GM23338 (cell line): ENCODE results near the gene GLP1R. TPM values are rescaled to one million over a fixed set of nuclear protein-coding genes. Genes with fewer than 3 reads are reported as not detected.

Experiments used
- ATAC-seq: fragments of 200-7000 bp; cut with Tn5 transposase; 3 replicates; pipeline ENCODE4 v1.9.1; 2020
- DNase-seq: peaks from one replicate; pipeline ENCODE4 v3.0.0-alpha.2; 2015; ENCODE audit warnings: low spot score
- H2AFZ ChIP-seq: fragments of 200-600 bp; sonication (generic); 2 replicates; pipeline ENCODE4 v1.8.0; 2016; ENCODE audit warnings: antibody characterized with exemption, mild to moderate bottlenecking, moderate library complexity
- H3F3A ChIP-seq: fragments of 200-600 bp; sonication (generic); replicated peaks from 2 replicates; pipeline ENCODE4 v1.8.0; 2017; ENCODE audit warnings: antibody characterized with exemption, mixed run types, low read depth
- H3K27ac ChIP-seq: fragments of 200-600 bp; sonication (generic); 2 replicates; pipeline ENCODE4 v1.6.1; 2016; ENCODE audit warnings: low read depth
- H3K27me3 ChIP-seq: fragments of 200-600 bp; sonication (generic); 2 replicates; pipeline ENCODE4 v1.8.0; 2016; ENCODE audit warnings: mild to moderate bottlenecking, mixed run types, moderate library complexity; ENCODE audit not compliant: insufficient read depth
- H3K36me3 ChIP-seq: fragments of 200-600 bp; sonication (generic); 2 replicates; pipeline ENCODE4 v1.8.0; 2016; ENCODE audit warnings: mild to moderate bottlenecking; ENCODE audit not compliant: insufficient read depth
- H3K4me1 ChIP-seq: fragments of 200-600 bp; sonication (generic); 2 replicates; pipeline ENCODE4 v1.8.0; 2016; ENCODE audit warnings: mild to moderate bottlenecking, moderate library complexity; ENCODE audit not compliant: insufficient read depth
- H3K4me2 ChIP-seq: fragments of 200-600 bp; sonication (generic); 2 replicates; pipeline ENCODE4 v1.7.1; 2017; ENCODE audit warnings: mixed run types
- H3K4me3 ChIP-seq: fragments of 200-600 bp; sonication (generic); 2 replicates; pipeline ENCODE4 v1.6.1; 2016; ENCODE audit warnings: mixed run types
- H3K79me2 ChIP-seq: fragments of 200-600 bp; sonication (generic); replicated peaks from 2 replicates; pipeline ENCODE4 v1.8.0; 2017; ENCODE audit warnings: mild to moderate bottlenecking; ENCODE audit not compliant: insufficient read depth
- H3K9me2 ChIP-seq: fragments of 200-600 bp; sonication (generic); 2 replicates; pipeline ENCODE4 v1.8.0; 2017; ENCODE audit not compliant: insufficient read depth
- H4K20me1 ChIP-seq: fragments of 200-600 bp; sonication (generic); replicated peaks from 2 replicates; pipeline ENCODE4 v1.8.0; 2017; ENCODE audit warnings: mild to moderate bottlenecking; ENCODE audit not compliant: insufficient read depth
- H3K27ac Mint-ChIP-seq: 2 replicates; pipeline ENCODE4 v1.8.0; 2020; ENCODE audit warnings: inconsistent platforms, mild to moderate bottlenecking, moderate library complexity, mixed read lengths
- H3K27me3 Mint-ChIP-seq: 3 replicates; pipeline ENCODE4 v1.8.0; 2022; ENCODE audit warnings: low read depth, mild to moderate bottlenecking, moderate library complexity, mixed read lengths, inconsistent platforms; ENCODE audit not compliant: insufficient read depth, poor library complexity
- H3K36me3 Mint-ChIP-seq: 3 replicates; pipeline ENCODE4 v1.8.0; 2021; ENCODE audit warnings: low read depth, mild to moderate bottlenecking, inconsistent platforms, moderate library complexity, mixed read lengths
- H3K4me1 Mint-ChIP-seq: 3 replicates; pipeline ENCODE4 v1.8.0; 2020; ENCODE audit warnings: mild to moderate bottlenecking, inconsistent platforms, mixed read lengths
- H3K4me3 Mint-ChIP-seq: 3 replicates; pipeline ENCODE4 v1.8.0; 2021; ENCODE audit warnings: moderate library complexity, mild to moderate bottlenecking, inconsistent platforms, mixed read lengths
- H3K9me3 Mint-ChIP-seq: 3 replicates; pipeline ENCODE4 v1.8.0; 2020; ENCODE audit warnings: moderate library complexity, mild to moderate bottlenecking, inconsistent platforms, mixed read lengths
- CREB1 ChIP-seq: fragments of 250-450 bp; sonication (Bioruptor Pico); IDR thresholded peaks from 2 replicates; pipeline ENCODE4 v1.5.0; 2020; ENCODE audit warnings: low read depth, mild to moderate bottlenecking, moderate library complexity
- EZH2 ChIP-seq: fragments of 200-600 bp; sonication (generic); IDR thresholded peaks from one replicate; pipeline ENCODE4 v1.8.0; 2017; ENCODE audit warnings: antibody characterized with exemption, mild to moderate bottlenecking, low read depth; ENCODE audit not compliant: unreplicated experiment
- EZH2phosphoT487 ChIP-seq: fragments of 200-600 bp; sonication (generic); IDR thresholded peaks from one replicate; pipeline ENCODE4 v1.8.1; 2018; ENCODE audit warnings: antibody characterized with exemption; ENCODE audit not compliant: unreplicated experiment
- JUNB ChIP-seq: IDR thresholded peaks from one replicate; pipeline ENCODE4 v1.6.1; 2016; ENCODE audit warnings: antibody characterized with exemption; ENCODE audit not compliant: unreplicated experiment
- NANOG ChIP-seq: IDR thresholded peaks from 2 replicates; pipeline ENCODE4 v1.6.1; 2016; ENCODE audit warnings: antibody characterized with exemption, borderline replicate concordance
- POLR2AphosphoS5 ChIP-seq: IDR thresholded peaks from 2 replicates; pipeline ENCODE4 v1.6.1; 2016; ENCODE audit warnings: antibody characterized with exemption, low read depth
- STAT1 ChIP-seq: IDR thresholded peaks from one replicate; pipeline ENCODE4 v1.6.1; 2016; ENCODE audit warnings: antibody characterized with exemption; ENCODE audit not compliant: unreplicated experiment
- ZNF114 ChIP-seq: fragments of 250-450 bp; sonication (Bioruptor Pico); IDR thresholded peaks from 2 replicates; pipeline ENCODE4 v1.5.0; 2020; ENCODE audit warnings: mild to moderate bottlenecking, moderate library complexity
- ZNF331 ChIP-seq: fragments of 250-450 bp; sonication (Bioruptor Pico); IDR thresholded peaks from 2 replicates; pipeline ENCODE4 v1.5.0; 2020; ENCODE audit warnings: low read depth, mild to moderate bottlenecking, moderate library complexity
- polyA plus RNA-seq: library from polyadenylated mRNA; unstranded; fragments of >200 nt; fragmentation: Nextera tagmentation; extraction: Ambion mirVana; gene quantifications from 2 replicates; pipeline ENCODE4 v1.2.1, GENCODE V29; 2016
- total RNA-seq: library from RNA; depleted of rRNA; stranded (reverse); fragments of >200 nt; shearing (Covaris generic); gene quantifications from 2 replicates; pipeline ENCODE4 v1.2.3, GENCODE V29; 2014
- TF ChIP-seq, protein P1 (sequence below): IDR thresholded peaks from 2 replicates; pipeline ENCODE4 v1.6.1; 2016; ENCODE audit warnings: antibody characterized with exemption
- TF ChIP-seq, protein P2 (sequence below): fragments of 250-450 bp; sonication (Bioruptor Pico); IDR thresholded peaks from 2 replicates; pipeline ENCODE4 v1.5.0; 2020; ENCODE audit warnings: mild to moderate bottlenecking, moderate library complexity
- TF ChIP-seq, protein P3 (sequence below), 2 experiments: fragments of 200-600 bp in 1 of 2; sonication (generic) in 1 of 2; conservative IDR thresholded peaks; 2 replicates each; pipeline versions ENCODE4 v1.5.1 to v1.6.1; 2016 to 2017; ENCODE audit warnings: antibody characterized with exemption in 2 of 2, low read depth in 2 of 2, mild to moderate bottlenecking in 2 of 2, moderate library complexity in 1 of 2
- TF ChIP-seq, protein P4 (sequence below): IDR thresholded peaks from one replicate; pipeline ENCODE4 v1.6.1; 2018; ENCODE audit warnings: antibody characterized with exemption; ENCODE audit not compliant: unreplicated experiment

GLP1R gene
- total and polyA plus RNA-seq, 2 experiments from 2014 or later, result 0.42 to 3.7 TPM

DNA sequence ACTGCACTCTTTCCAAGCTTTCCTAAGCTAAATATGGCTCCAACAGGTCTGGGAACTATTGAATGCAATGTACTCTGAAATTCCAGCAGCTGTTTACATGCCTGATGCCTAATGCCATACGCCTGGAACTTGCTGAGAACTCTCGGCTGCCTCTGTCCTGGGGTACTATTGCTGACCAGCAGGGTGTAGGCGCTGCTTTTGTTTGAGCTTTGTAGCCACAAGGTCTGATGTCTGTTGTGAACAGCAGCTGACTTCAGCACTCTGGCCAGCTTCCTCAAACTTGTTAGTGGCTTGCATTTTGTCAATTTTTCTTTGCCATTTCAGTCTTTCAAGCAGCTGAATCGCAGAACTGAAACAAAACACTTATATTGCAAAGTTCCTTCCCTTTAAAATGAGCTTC is 39.8 kb downstream of the GLP1R start:
- ATAC-seq, result peak; percentile 92
- peaks cover 10% of the 10 kb centered on the region for H3K4me1 ChIP-seq
- H3K4me3 ChIP-seq, result no peak overlapping the region
- H3K27me3 ChIP-seq, result no peaks in the 10 kb centered on the region
- no peaks in the 10 kb centered on the region for H4K20me1 ChIP-seq
- H3K27ac ChIP-seq, result no peak overlapping the region
- H3K9me2 ChIP-seq, result no peaks in the 10 kb centered on the region
- H3K9me3 Mint-ChIP-seq, result no peaks in the 10 kb centered on the region
- no peak for TF ChIP-seq EZH2
- no peak for TF ChIP-seq CREB1
- TF ChIP-seq, protein P1, sequence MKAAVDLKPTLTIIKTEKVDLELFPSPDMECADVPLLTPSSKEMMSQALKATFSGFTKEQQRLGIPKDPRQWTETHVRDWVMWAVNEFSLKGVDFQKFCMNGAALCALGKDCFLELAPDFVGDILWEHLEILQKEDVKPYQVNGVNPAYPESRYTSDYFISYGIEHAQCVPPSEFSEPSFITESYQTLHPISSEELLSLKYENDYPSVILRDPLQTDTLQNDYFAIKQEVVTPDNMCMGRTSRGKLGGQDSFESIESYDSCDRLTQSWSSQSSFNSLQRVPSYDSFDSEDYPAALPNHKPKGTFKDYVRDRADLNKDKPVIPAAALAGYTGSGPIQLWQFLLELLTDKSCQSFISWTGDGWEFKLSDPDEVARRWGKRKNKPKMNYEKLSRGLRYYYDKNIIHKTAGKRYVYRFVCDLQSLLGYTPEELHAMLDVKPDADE, result no peak
- TF ChIP-seq ZNF114 (CRISPR knock-in tag), result no peak
- TF ChIP-seq POLR2AphosphoS5, result no peak
- no peak for TF ChIP-seq ZNF331 (CRISPR knock-in tag)
- TF ChIP-seq JUNB, result no peak
- TF ChIP-seq STAT1, result no peak
- TF ChIP-seq, protein P2, sequence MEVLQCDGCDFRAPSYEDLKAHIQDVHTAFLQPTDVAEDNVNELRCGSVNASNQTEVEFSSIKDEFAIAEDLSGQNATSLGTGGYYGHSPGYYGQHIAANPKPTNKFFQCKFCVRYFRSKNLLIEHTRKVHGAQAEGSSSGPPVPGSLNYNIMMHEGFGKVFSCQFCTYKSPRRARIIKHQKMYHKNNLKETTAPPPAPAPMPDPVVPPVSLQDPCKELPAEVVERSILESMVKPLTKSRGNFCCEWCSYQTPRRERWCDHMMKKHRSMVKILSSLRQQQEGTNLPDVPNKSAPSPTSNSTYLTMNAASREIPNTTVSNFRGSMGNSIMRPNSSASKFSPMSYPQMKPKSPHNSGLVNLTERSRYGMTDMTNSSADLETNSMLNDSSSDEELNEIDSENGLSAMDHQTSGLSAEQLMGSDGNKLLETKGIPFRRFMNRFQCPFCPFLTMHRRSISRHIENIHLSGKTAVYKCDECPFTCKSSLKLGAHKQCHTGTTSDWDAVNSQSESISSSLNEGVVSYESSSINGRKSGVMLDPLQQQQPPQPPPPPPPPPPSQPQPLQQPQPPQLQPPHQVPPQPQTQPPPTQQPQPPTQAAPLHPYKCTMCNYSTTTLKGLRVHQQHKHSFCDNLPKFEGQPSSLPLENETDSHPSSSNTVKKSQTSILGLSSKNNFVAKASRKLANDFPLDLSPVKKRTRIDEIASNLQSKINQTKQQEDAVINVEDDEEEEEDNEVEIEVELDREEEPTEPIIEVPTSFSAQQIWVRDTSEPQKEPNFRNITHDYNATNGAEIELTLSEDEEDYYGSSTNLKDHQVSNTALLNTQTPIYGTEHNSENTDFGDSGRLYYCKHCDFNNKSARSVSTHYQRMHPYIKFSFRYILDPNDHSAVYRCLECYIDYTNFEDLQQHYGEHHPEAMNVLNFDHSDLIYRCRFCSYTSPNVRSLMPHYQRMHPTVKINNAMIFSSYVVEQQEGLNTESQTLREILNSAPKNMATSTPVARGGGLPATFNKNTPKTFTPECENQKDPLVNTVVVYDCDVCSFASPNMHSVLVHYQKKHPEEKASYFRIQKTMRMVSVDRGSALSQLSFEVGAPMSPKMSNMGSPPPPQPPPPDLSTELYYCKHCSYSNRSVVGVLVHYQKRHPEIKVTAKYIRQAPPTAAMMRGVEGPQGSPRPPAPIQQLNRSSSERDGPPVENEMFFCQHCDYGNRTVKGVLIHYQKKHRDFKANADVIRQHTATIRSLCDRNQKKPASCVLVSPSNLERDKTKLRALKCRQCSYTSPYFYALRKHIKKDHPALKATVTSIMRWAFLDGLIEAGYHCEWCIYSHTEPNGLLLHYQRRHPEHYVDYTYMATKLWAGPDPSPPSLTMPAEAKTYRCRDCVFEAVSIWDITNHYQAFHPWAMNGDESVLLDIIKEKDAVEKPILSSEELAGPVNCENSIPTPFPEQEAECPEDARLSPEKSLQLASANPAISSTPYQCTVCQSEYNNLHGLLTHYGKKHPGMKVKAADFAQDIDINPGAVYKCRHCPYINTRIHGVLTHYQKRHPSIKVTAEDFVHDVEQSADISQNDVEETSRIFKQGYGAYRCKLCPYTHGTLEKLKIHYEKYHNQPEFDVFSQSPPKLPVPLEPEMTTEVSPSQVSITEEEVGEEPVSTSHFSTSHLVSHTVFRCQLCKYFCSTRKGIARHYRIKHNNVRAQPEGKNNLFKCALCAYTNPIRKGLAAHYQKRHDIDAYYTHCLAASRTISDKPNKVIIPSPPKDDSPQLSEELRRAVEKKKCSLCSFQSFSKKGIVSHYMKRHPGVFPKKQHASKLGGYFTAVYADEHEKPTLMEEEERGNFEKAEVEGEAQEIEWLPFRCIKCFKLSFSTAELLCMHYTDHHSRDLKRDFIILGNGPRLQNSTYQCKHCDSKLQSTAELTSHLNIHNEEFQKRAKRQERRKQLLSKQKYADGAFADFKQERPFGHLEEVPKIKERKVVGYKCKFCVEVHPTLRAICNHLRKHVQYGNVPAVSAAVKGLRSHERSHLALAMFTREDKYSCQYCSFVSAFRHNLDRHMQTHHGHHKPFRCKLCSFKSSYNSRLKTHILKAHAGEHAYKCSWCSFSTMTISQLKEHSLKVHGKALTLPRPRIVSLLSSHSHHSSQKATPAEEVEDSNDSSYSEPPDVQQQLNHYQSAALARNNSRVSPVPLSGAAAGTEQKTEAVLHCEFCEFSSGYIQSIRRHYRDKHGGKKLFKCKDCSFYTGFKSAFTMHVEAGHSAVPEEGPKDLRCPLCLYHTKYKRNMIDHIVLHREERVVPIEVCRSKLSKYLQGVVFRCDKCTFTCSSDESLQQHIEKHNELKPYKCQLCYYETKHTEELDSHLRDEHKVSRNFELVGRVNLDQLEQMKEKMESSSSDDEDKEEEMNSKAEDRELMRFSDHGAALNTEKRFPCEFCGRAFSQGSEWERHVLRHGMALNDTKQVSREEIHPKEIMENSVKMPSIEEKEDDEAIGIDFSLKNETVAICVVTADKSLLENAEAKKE (CRISPR knock-in tag), result no peak
- TF ChIP-seq, protein P3, sequence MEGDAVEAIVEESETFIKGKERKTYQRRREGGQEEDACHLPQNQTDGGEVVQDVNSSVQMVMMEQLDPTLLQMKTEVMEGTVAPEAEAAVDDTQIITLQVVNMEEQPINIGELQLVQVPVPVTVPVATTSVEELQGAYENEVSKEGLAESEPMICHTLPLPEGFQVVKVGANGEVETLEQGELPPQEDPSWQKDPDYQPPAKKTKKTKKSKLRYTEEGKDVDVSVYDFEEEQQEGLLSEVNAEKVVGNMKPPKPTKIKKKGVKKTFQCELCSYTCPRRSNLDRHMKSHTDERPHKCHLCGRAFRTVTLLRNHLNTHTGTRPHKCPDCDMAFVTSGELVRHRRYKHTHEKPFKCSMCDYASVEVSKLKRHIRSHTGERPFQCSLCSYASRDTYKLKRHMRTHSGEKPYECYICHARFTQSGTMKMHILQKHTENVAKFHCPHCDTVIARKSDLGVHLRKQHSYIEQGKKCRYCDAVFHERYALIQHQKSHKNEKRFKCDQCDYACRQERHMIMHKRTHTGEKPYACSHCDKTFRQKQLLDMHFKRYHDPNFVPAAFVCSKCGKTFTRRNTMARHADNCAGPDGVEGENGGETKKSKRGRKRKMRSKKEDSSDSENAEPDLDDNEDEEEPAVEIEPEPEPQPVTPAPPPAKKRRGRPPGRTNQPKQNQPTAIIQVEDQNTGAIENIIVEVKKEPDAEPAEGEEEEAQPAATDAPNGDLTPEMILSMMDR (conservative IDR thresholded peaks at IDR 0.05; ENCODE audit: low read depth in 2 of 2), result peak; percentile 58 to 59
- TF ChIP-seq NANOG, result no peak
- no peak for TF ChIP-seq EZH2phosphoT487
- TF ChIP-seq, protein P4, sequence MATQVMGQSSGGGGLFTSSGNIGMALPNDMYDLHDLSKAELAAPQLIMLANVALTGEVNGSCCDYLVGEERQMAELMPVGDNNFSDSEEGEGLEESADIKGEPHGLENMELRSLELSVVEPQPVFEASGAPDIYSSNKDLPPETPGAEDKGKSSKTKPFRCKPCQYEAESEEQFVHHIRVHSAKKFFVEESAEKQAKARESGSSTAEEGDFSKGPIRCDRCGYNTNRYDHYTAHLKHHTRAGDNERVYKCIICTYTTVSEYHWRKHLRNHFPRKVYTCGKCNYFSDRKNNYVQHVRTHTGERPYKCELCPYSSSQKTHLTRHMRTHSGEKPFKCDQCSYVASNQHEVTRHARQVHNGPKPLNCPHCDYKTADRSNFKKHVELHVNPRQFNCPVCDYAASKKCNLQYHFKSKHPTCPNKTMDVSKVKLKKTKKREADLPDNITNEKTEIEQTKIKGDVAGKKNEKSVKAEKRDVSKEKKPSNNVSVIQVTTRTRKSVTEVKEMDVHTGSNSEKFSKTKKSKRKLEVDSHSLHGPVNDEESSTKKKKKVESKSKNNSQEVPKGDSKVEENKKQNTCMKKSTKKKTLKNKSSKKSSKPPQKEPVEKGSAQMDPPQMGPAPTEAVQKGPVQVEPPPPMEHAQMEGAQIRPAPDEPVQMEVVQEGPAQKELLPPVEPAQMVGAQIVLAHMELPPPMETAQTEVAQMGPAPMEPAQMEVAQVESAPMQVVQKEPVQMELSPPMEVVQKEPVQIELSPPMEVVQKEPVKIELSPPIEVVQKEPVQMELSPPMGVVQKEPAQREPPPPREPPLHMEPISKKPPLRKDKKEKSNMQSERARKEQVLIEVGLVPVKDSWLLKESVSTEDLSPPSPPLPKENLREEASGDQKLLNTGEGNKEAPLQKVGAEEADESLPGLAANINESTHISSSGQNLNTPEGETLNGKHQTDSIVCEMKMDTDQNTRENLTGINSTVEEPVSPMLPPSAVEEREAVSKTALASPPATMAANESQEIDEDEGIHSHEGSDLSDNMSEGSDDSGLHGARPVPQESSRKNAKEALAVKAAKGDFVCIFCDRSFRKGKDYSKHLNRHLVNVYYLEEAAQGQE, result peak; percentile 83
- peaks cover 13% of the 10 kb centered on the region for H3K27me3 Mint-ChIP-seq
- H3F3A ChIP-seq, result no peaks in the 10 kb centered on the region
- H3K4me3 Mint-ChIP-seq, result no peak overlapping the region
- no peaks in the 10 kb centered on the region for H3K36me3 ChIP-seq
- no peaks in the 10 kb centered on the region for H3K79me2 ChIP-seq
- H3K4me2 ChIP-seq, result peak overlapping the region; percentile 28
- peaks cover 64% of the 10 kb centered on the region for H3K4me1 Mint-ChIP-seq
- no peak overlapping the region for H3K27ac Mint-ChIP-seq
- H3K36me3 Mint-ChIP-seq, result no peaks in the 10 kb centered on the region; the same call in 2 of the 3 replicates
- peak; percentile 94 for DNase-seq
- H2AFZ ChIP-seq, result no peak overlapping the region
